Panc1 (cell line): ENCODE measurements around the gene FEM1B. TPM values are rescaled to one million over a fixed set of nuclear protein-coding genes. Genes with fewer than 3 reads are reported as not detected.

ENCODE experiments used
- ATAC-seq: fragments of 200-7000 bp; cut with Tn5 transposase; 2 replicates; pipeline ENCODE4 v1.9.1; 2020; ENCODE audit warnings: mild to moderate bottlenecking, moderate library complexity
- BruUV-seq: library from RNA; stranded (reverse); fragments of 400-500 nt; replicated peaks from 2 replicates; lab custom pipeline; 2021; lab: Mats Ljungman, UMichigan
- CTCF ChIA-PET: fragments of 300-600 bp; sonication (Branson Sonifier 250); formaldehyde crosslinking; loops from one replicate; lab custom pipeline; 2022; ENCODE audit warnings: antibody characterized with exemption; lab: Charles Lee
- POLR2A ChIA-PET: fragments of 300-600 bp; sonication (Branson Sonifier 250); formaldehyde crosslinking; loops from one replicate; lab custom pipeline; 2022; ENCODE audit warnings: antibody characterized with exemption; lab: Charles Lee
- DNase-seq: peaks from one replicate; pipeline ENCODE4 v3.0.0-alpha.2; 2010; ENCODE audit warnings: low read depth, low spot score
- H3K27ac ChIP-seq: 2 replicates; pipeline ENCODE4 v1.5.1; 2011; ENCODE audit warnings: mild to moderate bottlenecking, low read length, inconsistent platforms
- H3K27me3 ChIP-seq: fragments of 200-500 bp; sonication (Bioruptor generic); 2 replicates; pipeline ENCODE4 v1.6.0; 2014; ENCODE audit warnings: low read length, inconsistent platforms; ENCODE audit not compliant: control insufficient read depth, insufficient read depth
- H3K36me3 ChIP-seq: fragments of 200-500 bp; sonication (Bioruptor generic); 2 replicates; pipeline ENCODE4 v1.5.1; 2014; ENCODE audit warnings: inconsistent platforms, mild to moderate bottlenecking, low read length, moderate library complexity; ENCODE audit not compliant: control insufficient read depth, insufficient read depth
- H3K4me1 ChIP-seq: 2 replicates; pipeline ENCODE4 v1.5.1; 2011; ENCODE audit warnings: inconsistent platforms, mild to moderate bottlenecking, low read length, moderate library complexity; ENCODE audit not compliant: control insufficient read depth, insufficient read depth
- H3K4me3 ChIP-seq, 2 experiments: 2 replicates each; pipeline ENCODE4 v1.5.1; 2011 to 2012; ENCODE audit warnings: low read depth in 2 of 2, low read length in 2 of 2, mild to moderate bottlenecking in 2 of 2, inconsistent platforms in 1 of 2, moderate library complexity in 1 of 2
- H3K9me3 ChIP-seq: fragments of 200-500 bp; sonication (Bioruptor generic); 2 replicates; pipeline ENCODE4 v1.5.1; 2014; ENCODE audit warnings: low read depth, mild to moderate bottlenecking, inconsistent platforms, low read length, moderate library complexity; ENCODE audit not compliant: control insufficient read depth, insufficient read depth
- POLR2AphosphoS5 ChIP-seq: IDR thresholded peaks from 2 replicates; pipeline ENCODE4 v1.6.1; 2012; ENCODE audit warnings: mild to moderate bottlenecking, low read depth, low read length, moderate library complexity
- SIN3A ChIP-seq: IDR thresholded peaks from 2 replicates; pipeline ENCODE4 v1.6.1; 2012; ENCODE audit warnings: low read depth, mild to moderate bottlenecking, low read length, moderate library complexity, borderline replicate concordance; ENCODE audit not compliant: insufficient read depth
- TCF7L2 ChIP-seq: IDR thresholded peaks from 2 replicates; pipeline ENCODE4 v1.6.1; 2011; ENCODE audit warnings: mild to moderate bottlenecking, low read depth, low read length, inconsistent platforms
- in situ Hi-C: cut with HindIII; loops from 2 replicates; pipeline ENCODE4 v1.10.0; 2016; ENCODE audit warnings: low sequenced_read_pairs, low pct_unique_long_range_greater_than_20kb
- intact Hi-C: fragments of 100-400 bp; cut with micrococcal nuclease; formaldehyde crosslinking; loops from one replicate; pipeline ENCODE4 v1.10.0; 2022; ENCODE audit not compliant: unreplicated experiment
- total RNA-seq: library from RNA; stranded (reverse); gene quantifications from one replicate; pipeline ENCODE4 v1.2.1, GENCODE V29; 2021; ENCODE audit not compliant: unreplicated experiment
- TF ChIP-seq, protein P1 (sequence below), 2 experiments: IDR thresholded peaks; 2 replicates each; pipeline ENCODE4 v1.6.1; 2011 to 2012; ENCODE audit warnings: low read depth in 2 of 2, control low read depth in 1 of 2, low read length in 1 of 2, mild to moderate bottlenecking in 1 of 2, moderate library complexity in 1 of 2; ENCODE audit not compliant: insufficient read depth in 1 of 2
- TF ChIP-seq, protein P2 (sequence below): fragments of 450-650 bp; IDR thresholded peaks from 2 replicates; pipeline ENCODE4 v1.5.1; 2017; ENCODE audit warnings: mild to moderate bottlenecking

Gene FEM1B
- total RNA-seq, 1 experiment from 2014 or later: 34.8 TPM

DNA sequence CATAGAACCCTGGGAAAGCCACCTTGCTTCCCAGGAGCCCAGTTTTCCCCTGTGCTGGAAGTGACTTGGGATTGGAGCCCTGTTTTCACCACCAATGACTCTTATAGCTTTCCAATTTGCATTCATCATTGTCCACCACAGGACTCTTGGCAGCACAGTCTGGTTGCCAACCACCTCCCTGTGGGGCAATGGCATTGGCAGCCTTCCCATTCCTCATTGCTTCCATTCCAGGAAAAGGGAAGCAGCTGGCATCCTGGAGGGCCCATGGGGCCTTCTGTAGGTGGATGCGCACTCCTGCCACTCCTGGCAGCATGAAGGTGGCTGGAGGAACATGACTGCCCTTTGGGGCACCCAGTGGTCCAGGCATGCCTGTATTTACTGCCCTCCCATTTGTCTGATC, 57.7 kb downstream of the FEM1B start:
- H3K27me3 ChIP-seq: no peaks in the 10 kb centered on the region
- H3K36me3 ChIP-seq: no peaks in the 10 kb centered on the region
- TF ChIP-seq POLR2AphosphoS5: no peak
- TF ChIP-seq, protein P1, sequence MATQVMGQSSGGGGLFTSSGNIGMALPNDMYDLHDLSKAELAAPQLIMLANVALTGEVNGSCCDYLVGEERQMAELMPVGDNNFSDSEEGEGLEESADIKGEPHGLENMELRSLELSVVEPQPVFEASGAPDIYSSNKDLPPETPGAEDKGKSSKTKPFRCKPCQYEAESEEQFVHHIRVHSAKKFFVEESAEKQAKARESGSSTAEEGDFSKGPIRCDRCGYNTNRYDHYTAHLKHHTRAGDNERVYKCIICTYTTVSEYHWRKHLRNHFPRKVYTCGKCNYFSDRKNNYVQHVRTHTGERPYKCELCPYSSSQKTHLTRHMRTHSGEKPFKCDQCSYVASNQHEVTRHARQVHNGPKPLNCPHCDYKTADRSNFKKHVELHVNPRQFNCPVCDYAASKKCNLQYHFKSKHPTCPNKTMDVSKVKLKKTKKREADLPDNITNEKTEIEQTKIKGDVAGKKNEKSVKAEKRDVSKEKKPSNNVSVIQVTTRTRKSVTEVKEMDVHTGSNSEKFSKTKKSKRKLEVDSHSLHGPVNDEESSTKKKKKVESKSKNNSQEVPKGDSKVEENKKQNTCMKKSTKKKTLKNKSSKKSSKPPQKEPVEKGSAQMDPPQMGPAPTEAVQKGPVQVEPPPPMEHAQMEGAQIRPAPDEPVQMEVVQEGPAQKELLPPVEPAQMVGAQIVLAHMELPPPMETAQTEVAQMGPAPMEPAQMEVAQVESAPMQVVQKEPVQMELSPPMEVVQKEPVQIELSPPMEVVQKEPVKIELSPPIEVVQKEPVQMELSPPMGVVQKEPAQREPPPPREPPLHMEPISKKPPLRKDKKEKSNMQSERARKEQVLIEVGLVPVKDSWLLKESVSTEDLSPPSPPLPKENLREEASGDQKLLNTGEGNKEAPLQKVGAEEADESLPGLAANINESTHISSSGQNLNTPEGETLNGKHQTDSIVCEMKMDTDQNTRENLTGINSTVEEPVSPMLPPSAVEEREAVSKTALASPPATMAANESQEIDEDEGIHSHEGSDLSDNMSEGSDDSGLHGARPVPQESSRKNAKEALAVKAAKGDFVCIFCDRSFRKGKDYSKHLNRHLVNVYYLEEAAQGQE (IDR thresholded peaks at IDR 0.05; ENCODE audit: insufficient read depth in 1 of 2, low read depth in 2 of 2, low read length in 1 of 2): no peak
- TF ChIP-seq, protein P2, sequence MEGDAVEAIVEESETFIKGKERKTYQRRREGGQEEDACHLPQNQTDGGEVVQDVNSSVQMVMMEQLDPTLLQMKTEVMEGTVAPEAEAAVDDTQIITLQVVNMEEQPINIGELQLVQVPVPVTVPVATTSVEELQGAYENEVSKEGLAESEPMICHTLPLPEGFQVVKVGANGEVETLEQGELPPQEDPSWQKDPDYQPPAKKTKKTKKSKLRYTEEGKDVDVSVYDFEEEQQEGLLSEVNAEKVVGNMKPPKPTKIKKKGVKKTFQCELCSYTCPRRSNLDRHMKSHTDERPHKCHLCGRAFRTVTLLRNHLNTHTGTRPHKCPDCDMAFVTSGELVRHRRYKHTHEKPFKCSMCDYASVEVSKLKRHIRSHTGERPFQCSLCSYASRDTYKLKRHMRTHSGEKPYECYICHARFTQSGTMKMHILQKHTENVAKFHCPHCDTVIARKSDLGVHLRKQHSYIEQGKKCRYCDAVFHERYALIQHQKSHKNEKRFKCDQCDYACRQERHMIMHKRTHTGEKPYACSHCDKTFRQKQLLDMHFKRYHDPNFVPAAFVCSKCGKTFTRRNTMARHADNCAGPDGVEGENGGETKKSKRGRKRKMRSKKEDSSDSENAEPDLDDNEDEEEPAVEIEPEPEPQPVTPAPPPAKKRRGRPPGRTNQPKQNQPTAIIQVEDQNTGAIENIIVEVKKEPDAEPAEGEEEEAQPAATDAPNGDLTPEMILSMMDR: no peak
- no peak for TF ChIP-seq TCF7L2
- TF ChIP-seq SIN3A: no peak
- H3K4me3 ChIP-seq: no peak overlapping the region
- in situ Hi-C loops: no loop called here
- H3K9me3 ChIP-seq: no peaks in the 10 kb centered on the region
- ChIA-PET CTCF (no interaction called here), POLR2A (no interaction called here)
- no peaks in the 10 kb centered on the region for H3K4me1 ChIP-seq
- intact Hi-C loops: no loop called here
- H3K27ac ChIP-seq: no peak overlapping the region
- no TSS peak for BruUV-seq
- ATAC-seq (no peak), DNase-seq (no peak)

DNA sequence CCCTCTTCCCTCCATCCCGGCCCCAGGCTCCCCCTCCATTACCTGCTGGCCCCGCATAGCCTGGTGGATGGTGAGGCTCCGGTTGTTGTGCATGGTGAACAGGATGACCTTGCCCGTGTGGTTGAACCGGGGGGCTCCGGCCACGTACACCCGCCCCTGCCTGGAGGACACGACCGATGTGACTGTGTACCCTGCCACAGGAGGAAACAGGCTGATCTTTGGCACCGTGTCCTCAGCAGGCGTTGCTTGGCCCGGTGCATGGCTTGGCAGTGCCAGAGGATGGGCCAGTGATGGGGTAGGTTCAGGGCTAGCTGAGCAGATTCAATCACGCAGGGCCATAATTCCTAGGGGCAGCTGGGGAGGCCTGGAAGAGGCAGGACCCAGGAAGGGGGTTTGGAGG, 58.1 kb downstream of the FEM1B start:
- TF ChIP-seq SIN3A (no peak), TCF7L2 (no peak), POLR2AphosphoS5 (no peak)
- TF ChIP-seq, protein P1 (IDR thresholded peaks at IDR 0.05; ENCODE audit: insufficient read depth in 1 of 2, low read depth in 2 of 2, low read length in 1 of 2): no peak
- TF ChIP-seq, protein P2: no peak
- no peaks in the 10 kb centered on the region for H3K4me1 ChIP-seq
- intact Hi-C loops: no loop called here
- no peak for ATAC-seq
- ChIA-PET CTCF (no interaction called here), POLR2A (no interaction called here)
- H3K9me3 ChIP-seq: no peaks in the 10 kb centered on the region
- no peak overlapping the region for H3K4me3 ChIP-seq
- in situ Hi-C loops: no loop called here
- DNase-seq: no peak
- no peaks in the 10 kb centered on the region for H3K27me3 ChIP-seq
- no peak overlapping the region for H3K27ac ChIP-seq
- no peaks in the 10 kb centered on the region for H3K36me3 ChIP-seq
- no TSS peak for BruUV-seq
